ENCODE measurements around the gene CEP57.
A peak's percentile ranks its signal among the peaks of the same experiment; 100 is the strongest.
"Not testable (repeated sequence)": the region's sequence is repeated elsewhere in the genome, so short reads cannot be mapped to it uniquely, and the experiment has no call there.

The CEP57 gene

GRCh38 chr11:95799546-95799945, 9.2 kb downstream of the CEP57 start:
- no peak for DNase-seq

- no peak for DNase-seq
Observed at GRCh38 chr11:95800438-95800837, 10.1 kb downstream of the CEP57 start.

GRCh38 chr11:95802806-95803205, 12.5 kb downstream of the CEP57 start:
- no peak for DNase-seq

- no peak for DNase-seq
Observed at GRCh38 chr11:95803973-95804372, 13.7 kb downstream of the CEP57 start.

- DNase-seq, result no peak
Observed at GRCh38 chr11:95805869-95806268, 15.6 kb downstream of the CEP57 start.

GRCh38 chr11:95806464-95806863, 16.2 kb downstream of the CEP57 start:
- not testable (repeated sequence) for DNase-seq

- not testable (repeated sequence) for DNase-seq
Observed at GRCh38 chr11:95811052-95811451, 20.8 kb downstream of the CEP57 start.

GRCh38 chr11:95816037-95816436, 25.7 kb downstream of the CEP57 start:
- no peak for DNase-seq

- DNase-seq, result no peak
Observed at GRCh38 chr11:95821640-95822039, 31.3 kb downstream of the CEP57 start.

GRCh38 chr11:95827696-95828095, 37.4 kb downstream of the CEP57 start:
- DNase-seq, result no peak

- no peak for DNase-seq
Observed at GRCh38 chr11:95829580-95830259, 39.4 kb downstream of the CEP57 start.

GRCh38 chr11:95831198-95831883, 41.0 kb downstream of the CEP57 start:
- no peak for DNase-seq

GRCh38 chr11:95832763-95833162, 42.5 kb downstream of the CEP57 start:
- DNase-seq, result no peak

- DNase-seq, result no peak
Observed at GRCh38 chr11:95833378-95833777, 43.1 kb downstream of the CEP57 start.

- no peak for DNase-seq
Observed at GRCh38 chr11:95835351-95835750, 45.1 kb downstream of the CEP57 start.

- peak; percentile 21 for DNase-seq
Observed at GRCh38 chr11:95835768-95836488, 45.6 kb downstream of the CEP57 start.

- DNase-seq, result no peak
Observed at GRCh38 chr11:95845167-95845566, 54.9 kb downstream of the CEP57 start.

GRCh38 chr11:95849087-95849825, 59.0 kb downstream of the CEP57 start:
- DNase-seq, result no peak

- no peak for DNase-seq
Observed at GRCh38 chr11:95850137-95850536, 59.8 kb downstream of the CEP57 start.

- no peak for DNase-seq
Observed at GRCh38 chr11:95853138-95853537, 62.8 kb downstream of the CEP57 start.

GRCh38 chr11:95853862-95854261, 63.6 kb downstream of the CEP57 start:
- no peak for DNase-seq

GRCh38 chr11:95854362-95854761, 64.1 kb downstream of the CEP57 start:
- DNase-seq, result not testable (repeated sequence)

GRCh38 chr11:95860024-95860423, 69.7 kb downstream of the CEP57 start:
- not testable (repeated sequence) for DNase-seq
